SK-N-SH (cell line): Measurements from ENCODE around the gene TCTN2.

Experiments used
- EP300 ChIP-seq, 2 experiments: IDR thresholded peaks; 2 replicates each; pipeline versions ENCODE4 v1.4.0 to v1.6.1; 2012; ENCODE audit warnings: borderline replicate concordance in 1 of 2, low read depth in 1 of 2, low read length in 1 of 2
- FOXJ3 ChIP-seq: sonication (generic); formaldehyde crosslinking; IDR thresholded peaks from 2 replicates; pipeline ENCODE4 v1.5.1; 2020; ENCODE audit warnings: mild to moderate bottlenecking, missing genetic modification reagents
- JUND ChIP-seq: IDR thresholded peaks from 2 replicates; pipeline ENCODE4 v1.4.0; 2012
- RAD21 ChIP-seq: IDR thresholded peaks from 2 replicates; pipeline ENCODE4 v1.6.1; 2012; ENCODE audit warnings: mild to moderate bottlenecking, low read length
- TF ChIP-seq, protein P1 (sequence below): fragments of 200-600 bp; sonication (generic); IDR thresholded peaks from 2 replicates; pipeline ENCODE4 v1.6.1; 2017; ENCODE audit warnings: antibody characterized with exemption, mild to moderate bottlenecking, moderate library complexity

DNA sequence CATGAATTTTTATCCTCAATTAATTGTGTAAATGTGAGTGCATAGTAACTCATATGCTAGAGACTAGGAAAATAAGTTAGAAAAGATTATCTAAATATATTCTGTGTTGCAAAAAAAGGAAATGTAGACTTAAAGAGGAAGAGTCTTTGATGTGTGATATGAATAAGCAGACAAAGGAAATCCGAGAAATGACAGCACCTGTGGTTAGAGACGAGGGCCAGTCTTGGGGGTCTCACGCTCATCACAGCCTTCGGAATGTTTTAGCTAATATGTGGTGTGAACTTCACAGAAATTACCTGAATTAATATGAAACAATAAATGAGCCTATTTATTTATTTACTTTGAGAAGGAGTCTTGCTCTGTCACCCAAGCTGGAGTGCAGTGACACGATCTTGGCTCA lies 52.9 kb downstream of the TCTN2 start:
- TF ChIP-seq FOXJ3 (CRISPR knock-in tag): no peak
- TF ChIP-seq, protein P1, sequence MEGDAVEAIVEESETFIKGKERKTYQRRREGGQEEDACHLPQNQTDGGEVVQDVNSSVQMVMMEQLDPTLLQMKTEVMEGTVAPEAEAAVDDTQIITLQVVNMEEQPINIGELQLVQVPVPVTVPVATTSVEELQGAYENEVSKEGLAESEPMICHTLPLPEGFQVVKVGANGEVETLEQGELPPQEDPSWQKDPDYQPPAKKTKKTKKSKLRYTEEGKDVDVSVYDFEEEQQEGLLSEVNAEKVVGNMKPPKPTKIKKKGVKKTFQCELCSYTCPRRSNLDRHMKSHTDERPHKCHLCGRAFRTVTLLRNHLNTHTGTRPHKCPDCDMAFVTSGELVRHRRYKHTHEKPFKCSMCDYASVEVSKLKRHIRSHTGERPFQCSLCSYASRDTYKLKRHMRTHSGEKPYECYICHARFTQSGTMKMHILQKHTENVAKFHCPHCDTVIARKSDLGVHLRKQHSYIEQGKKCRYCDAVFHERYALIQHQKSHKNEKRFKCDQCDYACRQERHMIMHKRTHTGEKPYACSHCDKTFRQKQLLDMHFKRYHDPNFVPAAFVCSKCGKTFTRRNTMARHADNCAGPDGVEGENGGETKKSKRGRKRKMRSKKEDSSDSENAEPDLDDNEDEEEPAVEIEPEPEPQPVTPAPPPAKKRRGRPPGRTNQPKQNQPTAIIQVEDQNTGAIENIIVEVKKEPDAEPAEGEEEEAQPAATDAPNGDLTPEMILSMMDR: no peak
- no peak for TF ChIP-seq EP300 (IDR thresholded peaks at IDR 0.05; ENCODE audit: borderline replicate concordance in 1 of 2, low read depth in 1 of 2, low read length in 1 of 2)
- no peak for TF ChIP-seq JUND
- no peak for TF ChIP-seq RAD21
